ENCODE measurements around the gene USP20.

DNA sequence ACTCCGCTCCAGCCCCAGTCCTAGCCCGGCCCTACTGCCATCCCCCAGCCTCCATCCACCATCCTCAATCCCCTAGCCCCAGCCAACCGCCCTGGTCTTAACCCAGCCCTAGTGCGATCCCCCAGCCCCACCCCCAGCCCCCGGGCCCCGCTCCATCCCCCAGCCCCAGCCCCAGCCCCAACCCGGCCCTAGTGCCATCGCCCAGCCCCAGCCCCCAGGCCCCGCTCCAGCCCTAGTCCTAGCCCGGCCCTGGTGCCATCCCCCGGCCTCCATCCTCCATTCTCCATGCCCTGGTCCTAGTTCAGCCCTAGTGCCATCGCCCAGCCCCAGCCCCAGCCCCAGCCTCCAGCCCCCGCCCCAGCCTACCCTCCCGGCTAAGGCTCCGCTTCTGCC, 11.7 kb upstream of the USP20 start:
- TF ChIP-seq, protein P1, sequence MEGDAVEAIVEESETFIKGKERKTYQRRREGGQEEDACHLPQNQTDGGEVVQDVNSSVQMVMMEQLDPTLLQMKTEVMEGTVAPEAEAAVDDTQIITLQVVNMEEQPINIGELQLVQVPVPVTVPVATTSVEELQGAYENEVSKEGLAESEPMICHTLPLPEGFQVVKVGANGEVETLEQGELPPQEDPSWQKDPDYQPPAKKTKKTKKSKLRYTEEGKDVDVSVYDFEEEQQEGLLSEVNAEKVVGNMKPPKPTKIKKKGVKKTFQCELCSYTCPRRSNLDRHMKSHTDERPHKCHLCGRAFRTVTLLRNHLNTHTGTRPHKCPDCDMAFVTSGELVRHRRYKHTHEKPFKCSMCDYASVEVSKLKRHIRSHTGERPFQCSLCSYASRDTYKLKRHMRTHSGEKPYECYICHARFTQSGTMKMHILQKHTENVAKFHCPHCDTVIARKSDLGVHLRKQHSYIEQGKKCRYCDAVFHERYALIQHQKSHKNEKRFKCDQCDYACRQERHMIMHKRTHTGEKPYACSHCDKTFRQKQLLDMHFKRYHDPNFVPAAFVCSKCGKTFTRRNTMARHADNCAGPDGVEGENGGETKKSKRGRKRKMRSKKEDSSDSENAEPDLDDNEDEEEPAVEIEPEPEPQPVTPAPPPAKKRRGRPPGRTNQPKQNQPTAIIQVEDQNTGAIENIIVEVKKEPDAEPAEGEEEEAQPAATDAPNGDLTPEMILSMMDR (IDR thresholded peaks at IDR 0.05; ENCODE audit: low read length), result no peak
- TF ChIP-seq EZH2 (IDR thresholded peaks at IDR 0.05; ENCODE audit: borderline replicate concordance, low read length), result no peak

Data from OCI-LY1 (cell line).